ENCODE data around the gene GSTA3. TPM values are rescaled to one million over a fixed set of nuclear protein-coding genes. Genes with fewer than 3 reads are reported as not detected.

Gene GSTA3
- total RNA-seq, 2 experiments from 2014 or later, result not detected

GRCh38 chr6:52894285-52894684 is 15.2 kb downstream of the GSTA3 start:
- TF ChIP-seq, protein P1, sequence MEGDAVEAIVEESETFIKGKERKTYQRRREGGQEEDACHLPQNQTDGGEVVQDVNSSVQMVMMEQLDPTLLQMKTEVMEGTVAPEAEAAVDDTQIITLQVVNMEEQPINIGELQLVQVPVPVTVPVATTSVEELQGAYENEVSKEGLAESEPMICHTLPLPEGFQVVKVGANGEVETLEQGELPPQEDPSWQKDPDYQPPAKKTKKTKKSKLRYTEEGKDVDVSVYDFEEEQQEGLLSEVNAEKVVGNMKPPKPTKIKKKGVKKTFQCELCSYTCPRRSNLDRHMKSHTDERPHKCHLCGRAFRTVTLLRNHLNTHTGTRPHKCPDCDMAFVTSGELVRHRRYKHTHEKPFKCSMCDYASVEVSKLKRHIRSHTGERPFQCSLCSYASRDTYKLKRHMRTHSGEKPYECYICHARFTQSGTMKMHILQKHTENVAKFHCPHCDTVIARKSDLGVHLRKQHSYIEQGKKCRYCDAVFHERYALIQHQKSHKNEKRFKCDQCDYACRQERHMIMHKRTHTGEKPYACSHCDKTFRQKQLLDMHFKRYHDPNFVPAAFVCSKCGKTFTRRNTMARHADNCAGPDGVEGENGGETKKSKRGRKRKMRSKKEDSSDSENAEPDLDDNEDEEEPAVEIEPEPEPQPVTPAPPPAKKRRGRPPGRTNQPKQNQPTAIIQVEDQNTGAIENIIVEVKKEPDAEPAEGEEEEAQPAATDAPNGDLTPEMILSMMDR (IDR thresholded peaks at IDR 0.05), result no peak
- ChIA-PET POLR2A (interaction anchor here (0.7 kb wide), 1 partner anchor 316 kb away, joined by 4 read pairs; no protein-coding TSS in a partner anchor), CTCF (no interaction called here)
- no peak for DNase-seq
- Mint-ChIP-seq H3K9me3 (no peaks in the 10 kb centered on the region), H3K27me3 (peaks cover 7% of the 10 kb centered on the region), H3K27ac (no peak overlapping the region), H3K4me3 (no peak overlapping the region), H3K4me1 (ENCODE audit: low read depth) (peaks cover 8% of the 10 kb centered on the region), H3K36me3 (ENCODE audit: low read depth) (no peaks in the 10 kb centered on the region)
- no peak for ATAC-seq
- intact Hi-C loops (cut with micrococcal nuclease), result loop anchor here (5.0 kb wide), 1 partner anchor 83 kb away; no protein-coding TSS in a partner anchor

- intact Hi-C loops (cut with micrococcal nuclease), result loop anchor here (5.0 kb wide), 1 partner anchor 83 kb away; no protein-coding TSS in a partner anchor
- no peak overlapping the region for H3K4me3 Mint-ChIP-seq
- no peak overlapping the region for H3K27ac Mint-ChIP-seq
- H3K36me3 Mint-ChIP-seq (ENCODE audit: low read depth), result no peaks in the 10 kb centered on the region
- POLR2A ChIA-PET, result no interaction called here
- DNase-seq (no peak), ATAC-seq (peak; percentile 34)
- peaks cover 8% of the 10 kb centered on the region for H3K4me1 Mint-ChIP-seq (ENCODE audit: low read depth)
- TF ChIP-seq, protein P1 (IDR thresholded peaks at IDR 0.05), result no peak
- CTCF ChIA-PET, result no interaction called here
- H3K27me3 Mint-ChIP-seq, result peaks cover 7% of the 10 kb centered on the region
- H3K9me3 Mint-ChIP-seq, result no peaks in the 10 kb centered on the region
These were observed 15.7 kb downstream of the GSTA3 start for GRCh38 chr6:52893803-52894202.

GRCh38 chr6:52893221-52893620 is 16.3 kb downstream of the GSTA3 start:
- DNase-seq (no peak), ATAC-seq (no peak)
- ChIA-PET POLR2A (no interaction called here), CTCF (no interaction called here)
- peaks cover 7% of the 10 kb centered on the region for H3K27me3 Mint-ChIP-seq
- intact Hi-C loops (cut with micrococcal nuclease), result loop anchor here (5.0 kb wide), 1 partner anchor 84 kb away; no protein-coding TSS in a partner anchor
- no peaks in the 10 kb centered on the region for H3K9me3 Mint-ChIP-seq
- H3K4me3 Mint-ChIP-seq, result no peak overlapping the region
- TF ChIP-seq, protein P1 (IDR thresholded peaks at IDR 0.05), result no peak
- H3K4me1 Mint-ChIP-seq (ENCODE audit: low read depth), result peaks cover 9% of the 10 kb centered on the region
- no peaks in the 10 kb centered on the region for H3K36me3 Mint-ChIP-seq (ENCODE audit: low read depth)
- no peak overlapping the region for H3K27ac Mint-ChIP-seq

GRCh38 chr6:52890018-52890417 is 19.5 kb downstream of the GSTA3 start:
- no peak overlapping the region for H3K27ac Mint-ChIP-seq

More at GRCh38 chr6:52890018-52890417, 19.5 kb downstream of the GSTA3 start:
- H3K4me1 Mint-ChIP-seq (ENCODE audit: low read depth), result peaks cover 17% of the 10 kb centered on the region
- TF ChIP-seq, protein P1 (IDR thresholded peaks at IDR 0.05), result no peak
- no peaks in the 10 kb centered on the region for H3K9me3 Mint-ChIP-seq
- ChIA-PET POLR2A (interaction anchor here (0.6 kb wide), 1 partner anchor 1116 kb away, joined by 4 read pairs; no protein-coding TSS in a partner anchor), CTCF (interaction anchor here (2.1 kb wide), 1 partner anchor 8 kb away, joined by 7 read pairs; no protein-coding TSS in a partner anchor)
- ATAC-seq (peak; percentile 37), DNase-seq (peak; percentile 8)
- H3K36me3 Mint-ChIP-seq (ENCODE audit: low read depth), result no peaks in the 10 kb centered on the region
- H3K27me3 Mint-ChIP-seq, result peaks cover 5% of the 10 kb centered on the region
- H3K4me3 Mint-ChIP-seq, result no peak overlapping the region
- intact Hi-C loops (cut with micrococcal nuclease), result loop anchor here (5.0 kb wide), 1 partner anchor 87 kb away; no protein-coding TSS in a partner anchor
